HG03571 (cell line): ENCODE measurements around the gene IGFALS.

Source experiments
- ATAC-seq: cut with Tn5 transposase; IDR thresholded peaks from one replicate; pipeline ENCODE4 v1.9.1; 2021; ENCODE audit not compliant: unreplicated experiment

Gene IGFALS

DNA sequence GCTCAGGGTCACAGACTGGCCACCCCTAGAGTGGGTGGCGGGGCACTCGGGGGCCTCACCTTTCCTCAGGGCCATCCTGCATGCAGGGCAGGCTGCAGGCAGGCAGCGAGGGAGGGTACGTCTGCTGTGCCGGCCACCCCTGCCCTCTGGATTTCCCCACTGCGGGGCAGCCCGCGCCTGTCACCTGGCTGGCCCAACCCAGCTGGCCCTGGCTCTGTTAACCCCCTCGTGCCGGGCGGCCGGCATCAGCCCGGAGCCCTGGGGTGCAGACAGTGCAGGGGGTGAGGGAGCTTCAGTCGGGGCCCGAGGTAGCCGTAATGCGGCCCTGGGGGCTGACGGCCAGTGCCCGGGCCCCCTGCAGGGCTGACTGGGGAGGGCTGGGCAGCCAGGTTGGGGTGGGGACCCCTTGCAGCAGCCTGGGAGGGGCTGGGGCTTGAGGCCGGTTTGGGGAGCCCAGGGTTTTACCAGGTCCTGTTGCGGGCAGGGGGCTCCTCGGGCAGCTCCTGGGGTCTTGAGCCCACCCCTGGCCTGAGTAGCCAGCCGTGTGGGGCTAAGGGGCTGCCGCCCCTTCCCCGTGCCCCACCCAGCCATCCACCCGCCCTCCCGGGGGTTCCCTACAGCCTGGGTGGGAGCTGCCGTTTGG is at the start of gene IGFALS:
TSS of gene IGFALS (minus strand) at position 128 of the 643 bp plus-strand sequence. CDS start at position 75, 53 bp downstream.
- ATAC-seq: no peak

DNA sequence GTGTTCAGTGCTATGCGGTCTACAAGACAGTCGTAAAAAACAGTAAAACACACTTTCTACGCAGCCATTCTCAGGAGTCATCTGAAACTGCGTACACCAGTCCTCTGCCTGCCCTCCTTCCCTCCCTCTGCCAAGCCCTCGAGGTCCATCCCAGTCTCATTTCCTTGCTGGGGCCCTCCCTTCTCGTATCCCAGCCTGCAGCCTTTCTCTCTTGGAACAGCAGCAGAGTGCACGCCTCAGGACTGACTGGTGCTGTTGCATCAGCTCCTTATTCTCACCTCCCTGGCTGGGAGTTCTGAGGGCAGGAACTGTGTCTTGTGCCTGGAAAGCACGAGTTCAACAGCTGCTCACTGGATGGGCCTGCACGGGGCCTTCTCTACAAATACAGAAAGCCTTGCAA is 46.0 kb upstream of the IGFALS start:
- ATAC-seq: no peak

DNA sequence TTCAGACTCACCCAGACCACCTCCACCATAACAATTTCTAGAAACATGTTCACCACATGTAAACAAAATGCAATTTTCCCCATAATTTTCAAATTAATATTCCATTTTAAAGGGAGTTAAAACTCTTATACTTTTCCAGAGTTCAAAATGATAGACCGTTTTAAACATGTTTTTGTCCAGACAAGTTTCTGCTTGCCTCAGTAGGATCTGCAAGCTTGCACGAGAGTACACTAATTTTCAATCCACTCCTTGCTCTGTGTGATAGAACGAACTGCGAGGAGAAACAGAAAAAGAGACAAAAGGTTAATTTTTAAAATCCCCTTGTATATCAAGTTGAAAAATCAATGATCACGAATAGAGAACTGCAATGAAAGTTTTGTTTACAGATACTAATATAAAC is 40.6 kb upstream of the IGFALS start:
- ATAC-seq: no peak

- ATAC-seq: no peak
Observed at GRCh38 chr16:1832838-1833454, 39.4 kb upstream of the IGFALS start.

DNA sequence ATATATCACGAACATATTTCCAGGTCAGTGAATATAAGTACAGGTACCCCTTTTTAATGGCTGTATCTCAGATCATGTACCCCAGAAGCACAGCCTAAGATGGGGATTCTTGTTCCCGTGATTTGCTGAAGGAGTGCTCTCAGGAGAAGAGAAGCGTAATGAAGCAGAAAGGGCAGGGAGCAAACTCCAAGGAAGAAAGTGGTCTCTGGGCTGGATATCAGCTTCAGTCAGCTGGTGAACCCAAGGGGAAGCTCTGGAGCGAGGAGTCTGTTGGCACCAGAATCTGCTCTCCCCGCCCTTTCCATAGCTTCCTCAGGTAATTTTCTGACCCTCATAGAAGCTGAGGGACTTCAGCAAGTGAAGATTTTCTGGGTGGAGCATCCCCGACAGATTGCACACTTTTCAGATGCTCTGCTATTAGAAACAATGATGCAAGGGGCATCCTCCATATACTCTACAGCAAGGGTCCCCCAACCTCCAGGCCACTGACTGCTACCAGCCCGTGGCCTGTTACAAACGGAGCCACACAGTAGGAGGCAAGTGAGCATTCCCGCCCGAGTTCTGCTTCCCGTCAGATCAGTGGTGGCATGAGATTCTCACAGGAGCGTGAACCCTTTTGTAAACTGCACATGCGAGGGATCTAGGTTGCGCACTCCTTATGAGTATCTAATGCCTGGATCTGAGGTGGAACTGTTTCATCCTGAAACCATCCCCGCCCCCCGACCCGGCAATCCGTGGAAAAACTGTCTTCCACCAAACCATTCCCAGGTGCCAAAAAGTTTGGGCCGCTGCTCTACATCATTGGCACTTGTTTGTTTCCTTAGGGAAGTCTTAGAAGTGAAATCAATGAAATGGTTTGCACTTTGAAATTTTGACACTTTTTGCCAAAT is 37.9 kb upstream of the IGFALS start:
- ATAC-seq: no peak

DNA sequence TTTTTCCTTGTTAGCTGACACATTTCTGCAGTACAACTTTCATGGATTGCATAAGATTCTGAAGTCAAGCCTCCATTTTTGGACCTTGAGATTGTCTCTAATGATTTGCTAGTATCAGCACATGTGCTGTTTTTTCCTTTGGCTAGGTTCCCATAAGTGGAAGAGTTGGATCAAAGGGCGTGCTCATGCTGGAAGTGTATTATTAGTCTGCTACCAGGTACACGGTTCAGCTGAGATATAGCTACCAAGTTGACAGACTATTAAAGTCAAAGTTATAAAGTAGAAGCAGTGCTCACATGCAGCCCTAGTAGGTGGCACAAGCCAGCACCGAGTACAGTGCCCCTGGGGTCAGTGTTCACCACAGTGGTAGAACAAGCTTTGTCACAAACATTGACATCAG is 36.7 kb upstream of the IGFALS start:
- ATAC-seq: no peak

GRCh38 chr16:1828645-1829410 is 35.3 kb upstream of the IGFALS start:
- no peak for ATAC-seq

DNA sequence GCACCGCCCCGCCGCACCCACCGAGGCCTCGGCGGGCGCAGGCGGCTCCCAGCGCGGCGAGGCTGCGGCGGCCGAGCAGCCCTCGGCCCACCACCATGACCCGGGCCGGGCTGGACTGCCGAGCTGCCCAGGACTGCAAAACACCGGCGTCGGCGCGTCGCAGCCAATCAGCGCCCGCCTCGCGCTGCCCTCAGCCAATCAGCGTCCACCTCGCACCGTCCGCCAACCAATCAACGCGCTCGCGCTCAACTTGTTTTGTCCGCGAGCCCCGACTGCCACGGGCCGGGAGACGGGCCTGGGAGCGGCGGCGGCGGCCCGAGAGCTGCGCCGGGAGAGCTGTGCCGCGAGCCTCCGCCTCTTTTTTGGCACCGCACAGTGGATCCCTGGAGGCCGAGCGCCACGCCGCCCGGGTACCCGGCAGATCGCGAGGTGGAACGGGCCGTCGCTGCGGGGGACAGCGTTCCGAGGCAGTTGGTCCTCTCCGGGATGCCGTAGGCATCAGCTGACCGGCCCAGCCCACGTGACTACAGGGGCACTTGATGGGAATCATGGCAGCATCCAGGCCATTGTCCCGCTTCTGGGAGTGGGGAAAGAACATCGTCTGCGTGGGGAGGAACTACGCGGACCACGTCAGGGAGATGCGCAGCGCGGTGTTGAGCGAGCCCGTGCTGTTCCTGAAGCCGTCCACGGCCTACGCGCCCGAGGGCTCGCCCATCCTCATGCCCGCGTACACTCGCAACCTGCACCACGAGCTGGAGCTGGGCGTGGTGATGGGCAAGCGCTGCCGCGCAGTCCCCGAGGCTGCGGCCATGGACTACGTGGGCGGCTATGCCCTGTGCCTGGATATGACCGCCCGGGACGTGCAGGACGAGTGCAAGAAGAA is 33.4 kb upstream of the IGFALS start, which contains the start of the genes FAHD1 and HAGH:
TSS of gene FAHD1 (plus strand) at position 516 of the 883 bp plus-strand sequence. CDS start at position 549, 33 bp downstream.
TSS of gene HAGH (minus strand) at position 135 of the 883 bp plus-strand sequence. CDS start at position 97, 38 bp downstream.
- ATAC-seq: peak; percentile 69

DNA sequence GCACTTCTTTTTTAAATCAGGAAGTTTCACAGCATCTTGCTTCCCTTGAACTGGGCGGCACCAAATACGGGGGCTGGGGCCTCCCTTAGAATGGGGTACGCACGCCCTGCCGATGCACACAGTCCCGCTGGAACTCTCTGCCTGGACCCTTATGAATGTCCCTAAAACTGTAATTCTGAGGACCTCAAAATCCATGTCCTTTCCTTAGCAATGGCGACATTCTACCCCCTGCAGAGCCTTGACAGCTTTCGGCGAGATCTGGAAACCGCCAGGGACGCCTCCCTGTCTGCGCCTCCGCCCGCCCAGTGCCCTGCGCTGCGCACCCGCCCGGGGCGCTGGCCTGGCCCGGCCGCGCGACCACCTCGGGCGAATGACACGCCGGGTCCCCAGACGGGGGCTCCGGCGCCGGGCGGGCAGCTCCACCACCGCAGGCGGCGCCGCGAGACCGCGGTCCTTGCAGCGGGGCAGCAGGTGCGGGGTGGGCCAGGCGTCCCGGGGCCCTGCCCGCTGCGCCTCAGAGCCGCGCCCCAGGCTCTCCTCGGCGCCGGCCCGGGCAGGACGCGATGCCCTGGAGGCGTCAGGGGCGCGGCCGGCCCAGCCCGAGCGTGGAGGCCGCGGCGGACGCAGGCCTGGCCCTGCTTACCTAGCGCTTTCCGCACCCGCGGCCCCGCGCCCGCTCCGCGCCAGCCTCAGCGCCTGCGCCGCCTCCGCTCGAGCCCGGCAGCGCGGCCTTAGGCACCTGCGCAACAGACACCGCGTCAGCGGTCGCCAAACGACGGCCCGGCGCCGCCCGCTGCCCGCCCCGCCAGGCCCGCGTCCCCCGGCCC is 32.6 kb upstream of the IGFALS start:
- peak; percentile 40 for ATAC-seq

- no peak for ATAC-seq
Observed at GRCh38 chr16:1825381-1825863, 31.9 kb upstream of the IGFALS start.

- no peak for ATAC-seq
Observed at GRCh38 chr16:1823821-1824220, 30.3 kb upstream of the IGFALS start.

DNA sequence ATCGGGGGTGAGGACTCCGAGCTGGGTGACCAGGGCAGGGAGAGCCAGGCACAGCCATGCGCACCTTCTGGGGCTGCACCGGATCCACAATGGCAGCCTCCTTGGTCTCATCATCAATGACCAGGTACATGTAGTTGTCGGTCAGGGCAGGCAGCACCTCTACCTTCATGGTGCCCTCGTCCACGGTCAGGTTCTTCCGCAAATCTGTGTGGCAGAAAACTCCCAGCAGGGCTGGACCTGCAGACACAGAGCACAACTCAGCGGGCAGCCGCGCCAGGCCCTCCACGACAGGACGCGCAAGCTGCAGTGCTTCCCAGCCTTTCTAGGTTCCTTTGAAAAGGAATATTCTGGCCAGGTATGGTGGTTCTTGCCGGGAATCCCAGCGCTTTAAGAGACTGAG is 29.3 kb upstream of the IGFALS start:
- no peak for ATAC-seq

DNA sequence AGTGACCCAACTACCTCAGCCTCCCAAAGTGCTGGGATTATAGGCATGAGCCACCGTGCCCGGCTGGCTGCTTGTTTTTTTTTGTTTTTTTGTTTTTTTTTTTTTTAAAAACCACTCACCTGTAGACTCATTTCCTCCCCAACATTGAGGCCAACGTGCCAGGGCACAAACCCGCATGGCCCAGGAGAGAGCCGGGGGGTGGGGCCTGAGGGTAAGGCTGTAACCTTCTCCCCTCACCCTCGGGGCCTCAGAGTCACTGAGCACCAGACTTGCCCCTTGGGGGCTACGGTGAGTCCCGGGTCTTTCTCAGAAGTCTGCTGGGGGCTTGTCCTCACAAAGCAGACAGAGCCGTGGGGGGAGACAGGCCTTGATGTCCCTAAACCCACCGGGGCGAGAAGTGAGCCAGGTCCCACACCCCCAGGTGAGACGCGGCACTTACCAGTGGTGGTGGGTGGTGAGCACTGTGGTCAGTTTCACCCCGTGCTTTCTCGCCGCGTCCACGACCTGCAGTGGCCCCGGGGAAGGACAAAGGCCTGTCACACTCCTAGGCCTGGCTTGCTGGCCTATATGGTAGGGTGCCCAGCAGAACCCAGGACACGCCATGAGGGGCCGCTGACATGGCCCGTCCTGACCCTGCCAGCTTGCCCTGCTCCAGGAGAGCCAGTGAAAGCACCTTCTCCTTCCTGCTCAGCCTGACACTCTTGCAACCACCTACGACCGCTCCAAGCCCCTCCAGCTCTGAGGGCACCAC is 28.5 kb upstream of the IGFALS start:
- ATAC-seq: no peak

- ATAC-seq: no peak
Observed at GRCh38 chr16:1820946-1821290, 27.4 kb upstream of the IGFALS start.

DNA sequence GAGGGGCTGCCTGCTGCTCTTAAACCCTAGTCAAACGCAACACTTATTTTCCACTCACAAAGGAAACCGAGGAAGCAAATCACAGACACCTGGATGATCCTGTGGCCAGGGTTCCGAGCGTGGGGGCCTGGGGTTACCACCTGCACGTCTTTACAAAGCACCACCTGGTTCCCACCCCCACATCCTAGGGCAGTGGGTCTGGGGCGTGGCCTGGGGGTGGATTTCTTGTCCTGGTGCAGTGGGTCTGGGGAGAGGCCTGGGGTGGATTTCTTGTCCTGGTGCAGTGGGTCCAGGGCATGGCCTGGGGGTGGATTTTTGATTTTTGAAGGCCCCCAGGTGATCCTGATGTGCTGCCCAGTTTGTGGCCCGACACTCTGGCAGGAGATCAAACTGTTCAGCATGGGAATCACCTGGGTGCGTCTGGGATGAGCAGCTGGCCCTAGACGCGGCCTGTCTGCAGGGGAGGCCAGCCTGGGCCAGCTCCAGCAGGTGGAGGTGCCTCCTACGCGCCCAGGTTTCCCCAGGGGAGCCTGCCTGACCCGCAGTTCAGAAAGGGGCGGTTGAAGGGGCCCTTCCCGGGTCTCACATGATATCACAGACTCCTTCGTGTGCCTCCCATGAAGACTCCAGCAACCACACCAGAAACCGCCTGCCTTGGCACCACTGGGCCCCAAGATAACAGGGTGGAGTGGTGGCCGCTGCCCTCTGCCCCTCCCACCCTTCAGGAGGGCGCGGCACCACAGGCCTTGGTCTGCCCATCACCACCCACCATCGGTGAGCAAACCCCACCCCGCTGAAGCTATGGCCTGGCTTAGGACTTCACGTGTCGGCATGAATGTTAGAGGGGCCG is 26.8 kb upstream of the IGFALS start:
- no peak for ATAC-seq

GRCh38 chr16:1819611-1820010 is 26.1 kb upstream of the IGFALS start:
- ATAC-seq: no peak

DNA sequence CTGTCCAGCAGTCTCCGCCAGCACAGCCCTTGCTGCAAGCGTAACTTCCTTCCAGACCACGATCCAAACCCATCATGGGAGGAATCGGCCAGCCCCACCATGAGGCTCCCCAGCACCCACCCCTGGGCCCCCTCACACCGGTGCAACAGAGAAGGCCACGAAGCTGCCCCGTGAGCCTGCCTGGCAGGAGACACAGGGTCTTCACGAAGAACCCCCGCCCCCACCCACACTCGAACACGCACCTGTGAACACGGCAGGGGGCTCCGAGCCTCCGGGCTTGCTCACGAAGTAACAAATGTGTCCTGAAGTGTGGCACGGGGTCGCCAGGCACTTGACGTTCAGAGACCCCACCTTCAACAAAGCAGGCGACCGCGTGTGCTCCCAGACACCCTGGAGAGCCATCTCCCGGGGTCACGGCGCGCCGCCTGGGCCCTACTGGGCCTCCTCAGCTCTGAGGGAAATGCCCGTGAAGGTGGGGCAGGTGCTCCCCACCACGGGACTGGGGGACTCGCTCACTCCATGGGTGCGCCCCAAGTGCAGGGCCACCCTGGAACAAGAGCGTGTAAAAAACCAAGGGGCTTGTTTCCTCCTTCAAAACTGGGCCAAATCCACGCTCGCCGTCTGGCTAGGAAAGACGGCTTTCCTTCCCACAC is 25.5 kb upstream of the IGFALS start:
- no peak for ATAC-seq
